HL-60 (cell line): ENCODE results near the gene CCR3.

Experiments
- POLR2AphosphoS5 ChIP-seq: IDR thresholded peaks from 2 replicates; pipeline ENCODE4 v1.6.1; 2012; ENCODE audit warnings: low read depth
- TF ChIP-seq, protein P1 (sequence below): IDR thresholded peaks from one replicate; pipeline ENCODE4 v1.5.1; 2011; ENCODE audit warnings: low read length, control low read depth, inconsistent platforms; ENCODE audit not compliant: insufficient read depth
- TF ChIP-seq, protein P2 (sequence below): IDR thresholded peaks from 2 replicates; pipeline ENCODE4 v1.6.1; 2012; ENCODE audit warnings: low read depth; ENCODE audit not compliant: insufficient replicate concordance

DNA sequence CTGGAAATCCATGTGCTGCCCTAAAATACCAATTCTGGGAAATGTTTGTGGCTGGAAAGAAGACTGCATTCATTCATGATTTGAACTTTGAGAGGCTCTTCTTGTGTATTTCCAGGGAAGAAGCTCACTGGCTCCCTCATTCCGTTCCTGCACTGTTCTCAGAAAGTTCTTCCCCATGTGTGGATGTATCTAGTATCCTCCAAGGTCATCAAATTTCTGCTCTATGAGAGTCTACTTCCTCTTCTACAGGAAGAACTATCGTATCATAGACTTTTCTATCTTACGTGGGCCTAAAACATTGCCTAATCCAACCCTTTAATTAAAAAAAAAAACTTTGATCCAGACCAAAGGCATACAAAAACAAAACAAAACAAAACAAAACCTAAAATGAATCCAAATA is 2.9 kb downstream of the CCR3 start:
- TF ChIP-seq, protein P1, sequence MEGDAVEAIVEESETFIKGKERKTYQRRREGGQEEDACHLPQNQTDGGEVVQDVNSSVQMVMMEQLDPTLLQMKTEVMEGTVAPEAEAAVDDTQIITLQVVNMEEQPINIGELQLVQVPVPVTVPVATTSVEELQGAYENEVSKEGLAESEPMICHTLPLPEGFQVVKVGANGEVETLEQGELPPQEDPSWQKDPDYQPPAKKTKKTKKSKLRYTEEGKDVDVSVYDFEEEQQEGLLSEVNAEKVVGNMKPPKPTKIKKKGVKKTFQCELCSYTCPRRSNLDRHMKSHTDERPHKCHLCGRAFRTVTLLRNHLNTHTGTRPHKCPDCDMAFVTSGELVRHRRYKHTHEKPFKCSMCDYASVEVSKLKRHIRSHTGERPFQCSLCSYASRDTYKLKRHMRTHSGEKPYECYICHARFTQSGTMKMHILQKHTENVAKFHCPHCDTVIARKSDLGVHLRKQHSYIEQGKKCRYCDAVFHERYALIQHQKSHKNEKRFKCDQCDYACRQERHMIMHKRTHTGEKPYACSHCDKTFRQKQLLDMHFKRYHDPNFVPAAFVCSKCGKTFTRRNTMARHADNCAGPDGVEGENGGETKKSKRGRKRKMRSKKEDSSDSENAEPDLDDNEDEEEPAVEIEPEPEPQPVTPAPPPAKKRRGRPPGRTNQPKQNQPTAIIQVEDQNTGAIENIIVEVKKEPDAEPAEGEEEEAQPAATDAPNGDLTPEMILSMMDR = no peak
- TF ChIP-seq POLR2AphosphoS5 = no peak
- TF ChIP-seq, protein P2, sequence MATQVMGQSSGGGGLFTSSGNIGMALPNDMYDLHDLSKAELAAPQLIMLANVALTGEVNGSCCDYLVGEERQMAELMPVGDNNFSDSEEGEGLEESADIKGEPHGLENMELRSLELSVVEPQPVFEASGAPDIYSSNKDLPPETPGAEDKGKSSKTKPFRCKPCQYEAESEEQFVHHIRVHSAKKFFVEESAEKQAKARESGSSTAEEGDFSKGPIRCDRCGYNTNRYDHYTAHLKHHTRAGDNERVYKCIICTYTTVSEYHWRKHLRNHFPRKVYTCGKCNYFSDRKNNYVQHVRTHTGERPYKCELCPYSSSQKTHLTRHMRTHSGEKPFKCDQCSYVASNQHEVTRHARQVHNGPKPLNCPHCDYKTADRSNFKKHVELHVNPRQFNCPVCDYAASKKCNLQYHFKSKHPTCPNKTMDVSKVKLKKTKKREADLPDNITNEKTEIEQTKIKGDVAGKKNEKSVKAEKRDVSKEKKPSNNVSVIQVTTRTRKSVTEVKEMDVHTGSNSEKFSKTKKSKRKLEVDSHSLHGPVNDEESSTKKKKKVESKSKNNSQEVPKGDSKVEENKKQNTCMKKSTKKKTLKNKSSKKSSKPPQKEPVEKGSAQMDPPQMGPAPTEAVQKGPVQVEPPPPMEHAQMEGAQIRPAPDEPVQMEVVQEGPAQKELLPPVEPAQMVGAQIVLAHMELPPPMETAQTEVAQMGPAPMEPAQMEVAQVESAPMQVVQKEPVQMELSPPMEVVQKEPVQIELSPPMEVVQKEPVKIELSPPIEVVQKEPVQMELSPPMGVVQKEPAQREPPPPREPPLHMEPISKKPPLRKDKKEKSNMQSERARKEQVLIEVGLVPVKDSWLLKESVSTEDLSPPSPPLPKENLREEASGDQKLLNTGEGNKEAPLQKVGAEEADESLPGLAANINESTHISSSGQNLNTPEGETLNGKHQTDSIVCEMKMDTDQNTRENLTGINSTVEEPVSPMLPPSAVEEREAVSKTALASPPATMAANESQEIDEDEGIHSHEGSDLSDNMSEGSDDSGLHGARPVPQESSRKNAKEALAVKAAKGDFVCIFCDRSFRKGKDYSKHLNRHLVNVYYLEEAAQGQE = no peak
